Activated CD4-positive, alpha-beta T cell treated with anti-CD3 and anti-CD28 coated beads, Interleukin-2, amount 50 U/mL, for 4 hours (primary cell): ENCODE results near the gene TRPM2.

ENCODE experiments used
- DNase-seq, 2 experiments: peaks; one replicate each; pipeline ENCODE4 v3.0.0-alpha.2; 2020

The TRPM2 gene

GRCh38 chr21:44471341-44471740 is 117.9 kb downstream of the TRPM2 start:
- DNase-seq = no peak

DNA sequence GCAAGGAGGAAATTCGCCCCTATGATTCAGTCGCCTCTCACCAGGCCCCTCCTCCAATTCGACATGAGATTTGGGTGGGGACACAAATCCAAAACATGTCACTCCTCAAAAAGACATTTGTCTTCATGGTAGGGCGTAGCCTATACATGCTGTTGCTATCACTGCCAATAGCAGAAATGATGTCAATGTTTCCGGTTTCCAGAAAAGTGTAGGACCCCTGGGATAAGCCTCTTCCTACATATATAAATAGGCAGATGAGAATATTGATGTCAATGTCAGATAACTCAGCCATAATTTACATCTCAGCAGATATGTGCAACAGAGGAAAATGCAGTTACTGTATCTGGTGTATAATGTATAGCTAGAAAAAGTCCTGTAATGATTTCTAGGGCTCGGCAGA is 118.6 kb downstream of the TRPM2 start:
- DNase-seq = no peak

GRCh38 chr21:44473915-44474555 is 120.6 kb downstream of the TRPM2 start:
- no peak for DNase-seq

DNA sequence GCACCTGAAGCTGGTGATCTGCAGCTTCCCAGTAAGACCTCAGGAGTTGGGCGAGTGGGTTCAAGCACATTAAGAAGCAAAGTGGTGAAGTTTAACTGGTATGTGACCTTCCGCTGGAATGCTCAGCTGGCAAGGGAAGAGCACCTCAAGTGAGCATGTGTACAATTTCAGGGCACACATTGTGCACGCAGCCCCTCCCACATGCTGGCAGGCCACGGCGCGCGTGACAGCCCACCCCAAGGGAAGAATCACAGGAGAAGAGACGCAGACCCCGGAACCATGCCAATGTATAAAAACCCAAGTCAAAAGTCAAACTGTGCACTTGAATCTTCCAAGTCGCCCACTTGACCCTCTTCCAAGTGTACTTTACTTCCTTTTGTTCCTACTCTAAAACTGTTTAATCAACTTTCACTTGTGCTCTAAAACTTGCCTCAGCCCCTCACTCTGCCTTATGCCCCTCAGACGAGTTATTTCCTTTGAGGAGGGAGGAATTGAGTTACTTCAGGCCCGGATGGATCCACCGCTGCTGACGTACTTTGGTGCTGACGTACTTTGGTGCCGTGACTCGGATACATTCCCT is 121.9 kb downstream of the TRPM2 start:
- DNase-seq = no peak

DNA sequence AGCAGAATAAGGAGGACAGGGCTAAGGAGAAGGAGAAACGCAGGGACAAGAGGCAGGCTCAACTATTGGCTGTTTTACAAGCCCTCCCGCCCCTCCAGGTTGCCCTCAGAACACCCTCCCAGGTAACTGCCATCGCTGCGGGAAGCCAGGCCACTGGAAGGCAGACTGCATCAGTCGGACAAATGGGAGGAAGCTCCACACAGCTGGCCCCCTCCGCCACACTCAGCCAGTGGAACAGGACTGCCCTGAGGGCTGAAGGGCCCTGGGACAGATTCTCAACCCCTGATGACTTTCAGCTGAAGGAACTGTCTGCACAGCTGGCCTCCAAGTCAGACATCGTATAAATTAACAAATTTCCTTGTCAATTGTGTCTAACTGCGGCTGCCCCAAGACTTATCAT is 123.7 kb downstream of the TRPM2 start:
- no peak for DNase-seq

- DNase-seq = no peak
These were observed 124.3 kb downstream of the TRPM2 start for GRCh38 chr21:44477712-44478111.

DNA sequence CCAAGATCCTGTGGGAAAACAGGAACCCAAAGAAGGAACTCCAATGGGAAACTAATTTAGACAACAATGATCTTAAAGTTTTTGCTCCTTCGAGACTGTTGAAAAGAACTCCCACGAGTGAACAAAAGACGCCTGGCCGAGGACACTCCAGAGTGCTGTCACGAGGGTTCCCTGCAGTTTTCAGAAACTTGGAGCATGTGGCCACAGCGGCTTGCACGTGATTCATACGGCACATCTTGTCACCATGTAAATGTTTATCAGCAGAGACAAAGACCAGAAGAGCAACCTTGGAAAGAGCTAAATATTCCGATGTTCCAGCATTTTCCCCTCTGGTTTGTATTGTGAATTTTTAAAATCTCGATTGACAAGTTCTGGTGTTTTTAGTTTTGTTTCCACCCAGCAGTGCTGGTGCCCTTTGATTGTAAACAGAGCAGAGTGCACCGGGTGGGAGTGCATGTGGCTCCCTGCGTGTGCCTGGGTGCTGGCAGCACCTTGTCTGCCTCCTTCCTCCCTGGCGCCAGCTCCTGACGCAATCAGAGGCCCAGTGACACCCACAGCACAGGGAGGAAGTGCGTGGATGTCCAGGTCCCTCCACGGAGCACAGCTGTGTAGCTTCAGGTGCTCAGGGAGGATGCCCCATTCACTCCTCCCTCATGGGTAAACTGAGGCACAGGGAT is 124.8 kb downstream of the TRPM2 start:
- DNase-seq = no peak

DNA sequence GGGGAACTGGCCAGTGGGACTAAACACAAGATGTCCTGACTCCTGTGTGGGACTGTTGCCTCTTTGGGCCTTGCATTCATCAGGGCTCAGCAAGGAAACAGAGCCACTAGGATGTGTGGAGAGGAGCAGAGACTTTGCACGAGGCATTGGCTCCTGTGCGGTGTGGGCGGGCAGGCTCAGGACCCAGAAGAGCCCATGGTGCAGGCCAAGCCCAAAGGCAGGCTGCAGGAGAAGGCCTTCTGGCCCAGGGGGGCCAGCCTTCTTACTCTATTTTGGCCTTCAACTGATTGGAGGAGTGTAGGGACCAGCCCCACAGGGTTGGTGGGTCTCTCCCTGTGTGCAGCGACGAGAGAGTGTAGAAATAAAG is 125.4 kb downstream of the TRPM2 start:
- DNase-seq = no peak

DNA sequence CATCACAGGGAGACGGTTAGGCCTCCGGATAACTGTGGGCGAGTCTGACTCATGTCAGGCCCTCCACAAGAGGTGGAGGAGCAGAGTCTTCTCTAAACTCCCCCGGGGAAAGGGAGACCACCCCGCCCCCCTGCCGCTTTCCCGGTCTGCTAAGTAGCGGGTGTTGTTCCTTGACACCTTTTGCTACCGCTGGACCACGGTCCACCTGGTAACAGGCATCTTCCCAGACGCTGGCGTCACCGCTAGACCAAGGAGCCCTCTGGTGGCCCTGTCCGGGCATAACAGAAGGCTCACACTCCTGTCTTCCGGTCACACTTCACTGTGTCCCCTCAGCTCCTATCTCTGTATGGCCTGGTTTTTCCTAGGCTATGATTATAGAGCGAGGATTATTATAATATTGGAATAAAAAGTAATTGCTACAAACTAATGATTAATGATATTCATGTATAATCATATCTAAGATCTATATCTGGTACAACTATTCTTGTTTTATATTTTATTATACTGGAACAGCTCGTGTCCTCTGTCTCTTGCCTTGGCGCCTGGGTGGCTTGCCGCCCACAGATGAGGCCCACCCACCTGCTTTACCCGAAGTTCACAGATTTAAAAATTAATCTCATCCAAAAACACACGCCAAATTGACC is 126.3 kb downstream of the TRPM2 start:
- DNase-seq = peak; percentile 25 to 32

- no peak for DNase-seq
These were observed 127.0 kb downstream of the TRPM2 start for GRCh38 chr21:44480200-44481053.

DNA sequence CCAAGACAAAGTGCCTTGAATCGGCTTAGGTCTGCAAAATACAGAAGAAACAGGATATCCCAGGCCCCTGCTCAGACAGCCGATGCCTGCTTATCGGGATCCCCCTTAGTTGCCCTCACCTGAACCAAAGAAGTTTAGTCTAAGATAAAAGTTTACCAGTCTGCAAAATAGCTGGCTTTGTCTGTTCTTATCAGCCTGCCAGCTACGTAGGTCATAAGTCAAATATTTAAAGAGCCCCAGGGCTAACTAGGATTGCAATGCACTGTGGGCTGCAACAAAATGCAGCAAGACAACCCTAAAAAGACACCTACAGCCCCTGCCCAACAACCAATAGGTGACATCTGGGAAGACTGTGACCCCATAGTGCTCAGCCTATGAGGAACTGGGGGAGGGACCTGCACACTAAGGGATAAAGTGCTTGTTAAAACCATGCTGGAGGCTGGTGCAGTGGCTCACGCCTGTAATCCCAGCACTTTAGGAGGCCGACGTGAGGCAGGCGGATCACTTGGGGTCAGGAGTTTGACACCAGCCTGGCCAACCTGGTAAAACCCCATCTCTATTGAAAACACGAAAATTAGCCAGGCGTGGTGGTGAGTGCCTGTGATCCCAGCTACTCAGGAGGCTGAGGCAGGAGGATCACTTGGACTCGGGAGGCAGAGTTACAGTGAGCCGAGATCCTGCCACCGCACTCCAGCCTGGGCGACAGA is 129.3 kb downstream of the TRPM2 start:
- no peak for DNase-seq

GRCh38 chr21:44483288-44484237 is 130.1 kb downstream of the TRPM2 start:
- DNase-seq = no peak

DNA sequence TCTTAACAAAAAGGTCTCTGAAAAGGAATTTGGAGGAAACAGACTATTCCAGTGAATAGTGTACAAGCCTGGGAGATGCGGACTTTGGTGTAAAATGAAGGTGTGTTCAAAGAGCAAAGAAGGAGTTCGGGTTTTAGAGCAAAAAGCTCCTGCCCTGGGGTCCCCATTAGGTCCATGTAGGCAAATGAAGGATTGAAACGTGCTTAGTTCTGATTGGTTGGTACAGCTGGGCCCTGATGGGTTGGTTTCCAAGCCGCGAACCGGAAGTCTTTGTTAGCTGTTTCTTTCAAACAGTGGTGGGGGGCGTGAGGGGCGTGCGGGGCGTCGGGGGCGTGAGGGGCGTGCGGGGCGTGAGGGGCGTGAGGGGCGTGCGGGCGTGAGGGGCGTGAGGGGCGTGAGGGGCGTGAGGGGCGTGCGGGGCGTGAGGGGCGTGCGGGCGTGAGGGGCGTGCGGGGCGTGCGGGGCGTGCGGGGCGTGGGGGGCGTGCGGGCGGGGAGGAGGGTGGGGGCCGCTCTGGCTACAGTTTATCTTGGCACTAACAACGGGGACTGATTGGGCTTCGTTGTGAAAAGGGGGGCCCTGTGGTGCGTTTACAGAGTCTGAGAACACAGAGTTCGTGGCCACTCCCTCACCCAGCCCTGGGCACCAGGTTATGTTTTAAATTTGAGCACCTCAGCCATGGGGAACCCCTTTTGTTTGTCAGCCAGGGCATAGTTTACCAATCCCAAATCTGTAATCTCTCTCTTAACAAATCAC is 131.3 kb downstream of the TRPM2 start:
- no peak for DNase-seq

- no peak for DNase-seq
These were observed 131.9 kb downstream of the TRPM2 start for GRCh38 chr21:44485254-44485793.

DNA sequence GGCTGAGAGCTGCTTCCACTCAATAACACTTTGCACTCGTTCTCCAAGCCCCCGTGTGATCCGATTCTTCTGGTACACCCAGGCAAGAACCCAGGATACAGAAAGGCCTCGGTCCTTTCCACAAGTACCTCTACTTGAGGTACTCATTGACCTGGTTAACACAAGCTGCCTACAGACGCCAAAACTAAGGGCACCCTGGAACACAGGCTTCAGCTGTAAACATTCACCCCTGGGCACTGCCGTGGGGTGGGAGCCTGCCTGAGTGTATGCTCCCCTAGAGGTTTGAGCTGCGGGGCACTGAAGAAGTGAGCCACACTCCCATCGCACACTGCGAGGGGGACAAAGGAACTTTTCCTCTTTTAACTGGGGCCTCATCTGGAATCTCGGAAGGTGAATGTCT is 132.4 kb downstream of the TRPM2 start:
- DNase-seq = no peak

GRCh38 chr21:44486302-44486701 is 132.9 kb downstream of the TRPM2 start:
- no peak for DNase-seq

- DNase-seq = peak; percentile 34 to 38
These were observed 134.4 kb downstream of the TRPM2 start for GRCh38 chr21:44487831-44488230.

- no peak for DNase-seq
These were observed 136.5 kb downstream of the TRPM2 start for GRCh38 chr21:44489962-44490361.

GRCh38 chr21:44490405-44490804 is 137.0 kb downstream of the TRPM2 start:
- no peak for DNase-seq

GRCh38 chr21:44490816-44491215 is 137.4 kb downstream of the TRPM2 start:
- no peak for DNase-seq
